ELF-1 (cell line): ENCODE measurements around the gene SLC4A1AP.

Source experiments
- DNase-seq: peaks from one replicate; pipeline ENCODE4 v3.0.0-alpha.2; 2016; ENCODE audit warnings: low read depth, low spot score

Gene SLC4A1AP

DNA sequence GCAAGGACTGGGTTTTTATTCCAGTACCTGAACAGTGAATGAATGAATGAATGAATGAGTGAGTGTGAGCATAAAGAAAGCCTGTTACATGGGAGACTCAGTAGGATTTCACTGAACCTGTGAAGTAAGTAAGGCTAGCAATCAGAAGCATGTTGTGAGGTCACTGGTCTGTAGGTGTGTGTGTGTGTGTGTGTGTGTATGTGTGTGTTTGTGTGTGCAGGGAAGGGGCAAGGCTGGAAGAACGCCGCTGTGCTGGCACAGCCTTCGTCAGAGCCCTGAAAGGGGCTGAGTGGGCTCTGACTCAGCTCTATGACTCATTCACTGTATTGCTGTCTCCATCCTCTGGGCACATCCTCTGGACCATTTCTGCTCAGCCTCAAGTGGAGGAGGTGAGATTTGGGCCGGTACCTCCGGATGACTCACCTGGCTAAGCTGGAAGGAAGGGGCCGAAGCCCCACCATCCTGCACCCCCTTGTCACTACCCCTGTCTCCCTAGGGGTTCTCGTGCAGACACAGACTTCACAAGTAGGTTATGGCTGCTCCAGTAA lies 56.4 kb downstream of the SLC4A1AP start:
- DNase-seq: peak; percentile 36

DNA sequence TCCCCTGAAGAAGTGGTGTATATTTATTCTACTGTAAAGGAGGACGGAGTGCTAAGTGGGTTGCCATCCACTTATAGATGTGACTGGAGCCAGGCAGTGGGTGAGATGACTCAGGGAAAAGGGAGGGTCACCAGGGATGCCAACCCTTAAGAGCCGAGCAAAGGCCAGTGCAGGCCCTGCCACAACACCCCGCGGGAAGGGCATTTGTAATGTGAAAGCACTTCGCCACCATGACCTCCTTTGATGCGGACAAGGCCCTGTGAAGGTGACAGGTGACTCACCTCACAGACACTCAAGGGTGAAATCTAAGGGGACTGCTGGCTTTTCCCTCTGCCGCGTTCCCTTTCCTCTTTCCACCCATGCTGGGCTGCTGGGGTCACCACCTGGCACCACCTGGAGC lies 57.6 kb downstream of the SLC4A1AP start:
- no peak for DNase-seq

DNA sequence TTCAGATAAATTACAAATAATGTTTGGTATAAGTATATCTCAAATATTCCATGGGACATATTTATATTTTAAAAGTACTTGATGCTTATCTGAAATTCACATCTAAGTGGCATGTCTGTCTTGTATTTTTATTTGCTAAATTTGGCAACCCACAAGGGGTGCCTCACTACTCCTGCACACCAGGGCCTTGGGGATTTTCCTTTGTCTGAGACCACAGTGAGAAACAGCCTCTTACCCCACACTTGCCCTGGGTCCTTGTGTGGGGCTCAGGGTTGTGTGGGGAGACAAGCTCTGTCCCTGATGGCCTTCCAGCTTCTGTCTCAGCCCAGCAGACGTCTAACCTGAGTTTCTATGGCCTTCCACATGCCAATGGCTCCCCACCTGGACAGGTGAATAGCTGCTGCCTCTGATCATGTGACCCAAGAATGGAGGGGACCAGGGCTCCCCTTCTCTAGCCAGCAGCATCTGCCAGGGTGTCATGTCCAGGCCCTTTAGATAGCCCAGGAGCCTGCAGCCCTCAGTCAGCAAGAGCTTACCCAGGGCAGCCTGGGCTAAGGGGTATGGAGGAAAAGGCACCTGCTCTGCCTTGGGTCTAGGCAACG lies 58.3 kb downstream of the SLC4A1AP start:
- no peak for DNase-seq

DNA sequence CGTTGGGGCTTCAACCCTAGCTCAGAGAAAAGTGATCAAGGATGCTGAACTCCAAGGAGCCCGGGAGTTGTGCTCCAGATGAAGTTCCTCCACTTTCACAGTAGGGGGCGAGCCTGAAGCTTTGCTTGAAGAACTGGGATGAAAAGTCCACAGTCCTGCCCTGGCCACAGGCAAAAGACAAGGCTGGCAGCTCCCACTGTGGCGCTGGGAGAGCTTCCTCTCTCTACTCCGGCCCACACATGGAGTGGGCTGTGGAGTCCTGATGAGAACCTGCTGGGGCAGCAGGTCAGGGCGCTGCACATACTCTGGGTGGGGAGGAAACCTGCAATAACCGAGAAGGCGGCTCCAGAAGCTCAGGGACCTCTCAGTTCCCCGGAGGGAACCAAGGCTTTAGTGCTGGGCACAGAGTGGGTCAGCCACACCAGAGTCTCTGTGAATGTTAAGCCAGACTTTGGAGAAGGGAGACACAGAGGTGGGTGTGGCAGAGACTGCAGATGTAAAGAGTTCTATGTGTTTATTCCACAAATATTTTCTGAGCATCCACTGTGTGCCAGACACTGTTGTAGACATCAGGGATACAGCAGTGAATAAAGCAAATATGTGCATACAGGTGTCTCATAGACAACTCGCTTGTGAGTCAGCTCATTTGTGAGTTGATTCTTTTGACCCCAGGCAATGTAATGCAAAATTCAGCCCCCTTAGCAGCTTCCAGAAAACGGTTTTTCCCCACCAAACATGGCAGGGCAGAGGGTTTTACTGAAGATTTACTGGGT lies 59.9 kb downstream of the SLC4A1AP start:
- DNase-seq: peak; percentile 73

DNA sequence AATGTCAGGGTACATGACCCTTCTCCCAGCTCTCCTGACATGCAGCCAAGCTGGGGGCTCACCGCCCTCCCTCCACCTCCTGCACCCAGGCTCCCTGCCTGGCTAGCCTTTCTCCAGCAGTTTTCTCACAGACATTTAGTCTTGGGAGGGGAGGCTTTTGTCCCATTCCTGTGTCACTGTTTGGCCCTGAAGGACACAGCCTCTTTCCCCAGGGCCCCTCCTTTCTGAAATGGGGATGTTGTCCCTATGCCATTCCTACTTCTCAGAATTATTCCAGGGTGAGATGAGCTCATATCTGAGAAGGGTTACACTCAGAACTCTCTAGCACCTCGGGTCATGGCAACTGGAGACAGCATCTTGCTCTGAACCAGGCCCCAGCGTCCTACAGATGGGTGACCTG lies 60.5 kb downstream of the SLC4A1AP start:
- no peak for DNase-seq

DNA sequence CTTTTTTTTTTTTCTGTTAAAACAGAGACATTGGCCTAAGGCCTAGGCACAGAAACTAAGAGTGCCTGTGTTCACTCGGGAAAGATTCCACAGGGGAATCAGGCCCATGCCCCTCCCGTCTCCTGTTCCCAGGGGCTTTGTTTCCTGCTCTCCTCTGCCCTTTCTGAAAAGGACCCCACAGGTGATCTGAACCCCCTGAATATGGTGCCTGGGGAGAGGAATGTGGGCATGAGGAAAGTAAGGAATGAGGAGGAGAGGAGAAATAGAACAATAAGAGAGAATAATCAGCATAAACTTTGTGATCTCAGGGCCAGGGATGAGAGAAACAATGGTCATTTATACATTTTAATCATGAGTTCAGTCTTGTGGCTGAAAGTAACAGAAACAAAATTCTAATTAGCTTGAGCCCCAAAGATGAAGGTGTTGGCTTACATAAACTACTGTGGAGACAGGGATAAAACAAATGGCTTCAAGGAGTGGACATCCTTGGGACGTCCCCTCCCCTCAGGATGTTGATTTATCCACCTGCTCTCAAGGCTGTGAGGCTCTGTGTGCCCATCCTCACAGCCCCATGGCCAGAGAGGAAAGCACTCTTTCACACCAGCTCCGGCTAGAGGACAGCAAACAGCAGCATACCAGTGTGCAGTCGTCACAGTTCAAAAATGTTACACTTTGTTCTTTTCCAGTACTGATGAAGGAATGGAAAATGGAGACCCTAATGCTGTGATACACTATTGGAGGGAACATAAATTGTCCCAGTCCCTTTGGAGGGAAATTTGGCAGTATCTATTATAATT lies 61.4 kb downstream of the SLC4A1AP start:
- no peak for DNase-seq

DNA sequence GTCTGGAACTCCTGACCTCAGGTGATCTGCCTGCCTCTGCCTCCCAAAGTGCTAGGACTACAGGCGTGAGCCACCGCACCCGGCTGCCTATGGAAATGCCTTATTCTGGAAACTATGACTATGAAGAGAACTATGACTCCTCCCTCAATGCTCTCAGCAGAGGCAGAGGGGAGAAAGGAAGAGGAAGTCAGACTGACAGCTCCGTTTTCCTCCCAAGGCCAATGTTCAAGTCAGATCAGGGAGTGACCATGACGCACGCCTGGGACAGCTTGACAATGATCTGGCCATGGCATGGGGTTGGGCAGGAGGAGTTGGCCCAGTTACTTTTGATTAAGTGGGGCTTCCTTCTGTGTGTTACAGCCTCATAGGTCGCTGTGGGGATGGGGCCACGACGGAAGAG lies 63.6 kb downstream of the SLC4A1AP start:
- no peak for DNase-seq

DNA sequence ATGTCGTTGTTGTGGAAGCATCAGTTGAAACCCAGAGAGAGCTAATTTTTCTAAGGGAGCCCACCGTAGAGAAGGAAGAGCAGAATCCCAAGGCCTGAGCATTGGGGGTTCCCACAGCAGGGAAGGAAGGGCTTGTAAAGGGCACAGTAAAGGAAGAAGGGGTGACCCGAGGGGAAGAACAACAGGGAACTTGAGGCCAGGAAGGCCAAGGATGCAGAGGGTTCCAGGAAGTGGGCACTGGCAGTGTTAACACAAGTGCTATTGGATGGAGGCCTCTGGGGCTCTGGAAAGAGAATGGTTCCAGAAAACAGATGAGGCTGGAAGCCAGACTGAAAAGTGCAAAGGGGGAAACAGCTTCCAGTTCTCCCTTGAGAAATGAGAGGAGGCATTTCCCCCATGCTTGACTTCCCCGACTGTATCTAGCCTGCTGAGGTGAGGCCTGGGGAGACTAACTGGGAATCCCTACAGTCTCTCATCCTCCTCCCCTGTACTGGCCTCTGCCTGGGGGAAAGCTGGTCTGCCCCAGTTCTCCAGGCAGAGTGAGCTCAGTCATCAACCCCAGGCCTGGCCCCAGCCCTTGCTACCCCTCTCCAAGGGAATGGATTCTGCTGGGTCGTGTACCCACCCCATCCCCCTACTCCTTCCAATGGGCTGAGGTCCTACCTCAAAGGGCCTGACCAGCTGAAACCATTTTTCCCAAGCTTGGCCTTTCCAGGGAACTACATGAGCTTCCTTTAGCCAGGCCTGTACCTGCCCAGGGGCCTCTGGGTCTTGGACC lies 64.6 kb downstream of the SLC4A1AP start:
- no peak for DNase-seq

DNA sequence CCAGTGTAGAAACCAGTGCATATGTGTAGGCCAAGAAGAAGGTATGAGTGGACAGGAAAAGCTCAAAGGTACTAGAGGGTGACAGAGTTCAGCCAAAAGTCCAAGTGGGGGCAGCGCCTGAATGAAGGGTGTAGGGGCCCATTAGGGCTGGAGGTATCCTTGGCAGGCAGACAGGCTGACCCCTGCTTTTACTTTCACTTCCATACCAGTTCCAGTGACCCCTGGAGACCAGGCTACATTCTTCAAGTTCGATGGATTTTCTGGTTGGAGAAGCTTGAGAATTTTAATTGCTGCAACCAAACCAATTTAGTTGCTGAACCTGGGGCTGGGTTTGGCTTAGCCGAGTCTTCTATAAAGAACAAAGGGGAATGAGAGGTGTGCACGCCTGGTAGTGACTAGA lies 65.5 kb downstream of the SLC4A1AP start:
- no peak for DNase-seq

DNA sequence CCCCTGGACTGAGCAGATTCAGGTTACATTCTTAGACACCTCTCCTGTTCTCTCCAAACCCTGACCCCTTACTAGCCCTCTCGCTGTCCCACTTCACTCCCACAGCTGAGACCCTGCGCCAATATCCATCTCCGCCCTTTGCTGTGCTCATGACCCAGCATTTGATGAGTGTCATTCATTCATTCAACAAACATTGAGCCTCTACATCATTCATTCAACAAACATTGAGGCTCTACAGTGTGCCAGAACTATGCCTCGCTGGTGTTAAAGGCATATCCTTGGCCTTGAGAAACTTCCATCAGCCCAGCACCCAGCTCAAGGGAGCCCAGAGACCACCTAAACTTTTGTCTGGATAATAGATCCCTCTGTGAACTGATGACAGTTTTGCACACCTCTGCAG lies 65.9 kb downstream of the SLC4A1AP start:
- no peak for DNase-seq

DNA sequence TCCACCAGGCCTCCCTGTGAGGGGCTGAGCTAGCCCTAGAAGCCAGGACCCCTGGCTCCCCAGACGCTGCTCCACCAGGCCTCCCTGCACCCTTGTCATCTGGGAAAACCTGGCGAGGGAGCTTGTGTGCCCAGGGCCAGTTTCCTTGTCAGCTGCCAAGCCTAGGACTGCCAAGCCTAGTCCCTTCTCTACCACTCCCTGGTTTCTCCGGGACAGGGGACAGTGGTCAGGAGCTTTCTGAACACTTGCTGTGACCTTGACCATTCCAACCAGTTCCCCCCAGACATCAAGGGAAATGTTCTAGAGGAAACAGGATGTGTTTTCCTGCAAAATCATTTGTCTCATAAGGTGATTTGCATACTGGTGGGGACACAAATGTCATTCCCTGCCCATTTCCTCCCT lies 66.6 kb downstream of the SLC4A1AP start:
- no peak for DNase-seq

DNA sequence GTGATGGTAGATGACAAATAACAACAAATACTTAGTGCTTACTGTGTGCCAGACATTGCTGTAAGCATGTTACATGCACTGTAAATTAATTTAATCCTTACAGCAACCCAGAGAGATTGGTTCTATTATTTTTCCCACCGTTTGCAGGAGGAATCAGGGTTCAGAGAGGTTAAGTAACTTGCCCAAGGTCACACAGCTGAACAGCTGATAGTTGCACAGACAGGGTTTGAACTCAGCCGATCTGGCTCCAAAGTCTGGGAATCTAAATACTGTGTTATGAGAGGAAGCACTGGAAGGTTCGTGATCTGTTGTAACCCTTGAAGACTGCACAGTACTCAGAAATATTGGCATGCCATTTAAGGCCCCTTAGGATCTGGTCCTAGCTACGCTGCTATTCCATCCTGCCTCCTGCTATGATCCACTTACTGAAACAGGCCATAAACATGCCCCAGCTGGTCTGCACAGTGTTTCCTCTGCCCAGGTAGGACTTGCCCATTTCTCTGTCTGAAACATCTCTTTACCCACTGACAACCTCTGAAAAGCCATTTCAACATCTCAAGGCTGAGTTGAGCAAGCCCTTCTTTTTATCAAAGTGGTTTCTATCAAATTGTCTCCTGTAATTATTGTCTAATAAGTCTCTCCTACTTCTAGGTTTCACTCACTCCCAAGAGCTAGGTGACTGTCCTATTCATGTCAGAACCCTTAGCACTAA lies 67.4 kb downstream of the SLC4A1AP start:
- DNase-seq: no peak

DNA sequence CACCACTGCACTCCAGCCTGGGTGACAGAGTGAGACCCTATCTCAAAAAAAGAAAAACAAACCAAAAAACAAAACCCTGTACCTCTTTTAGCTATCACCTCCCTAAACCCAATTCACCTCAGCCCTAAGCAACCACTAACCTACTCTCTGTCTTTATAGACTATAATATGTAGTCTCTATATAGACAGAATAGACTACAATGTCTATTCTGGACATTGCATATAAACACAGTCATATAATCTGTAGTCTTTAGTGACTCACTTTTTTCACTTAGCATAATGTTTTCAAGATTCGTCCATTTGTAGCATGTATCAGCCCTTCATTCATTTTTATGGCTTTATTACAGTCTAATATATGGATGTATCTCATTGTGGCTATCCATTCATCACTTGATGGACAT lies 70.6 kb downstream of the SLC4A1AP start:
- no peak for DNase-seq

DNA sequence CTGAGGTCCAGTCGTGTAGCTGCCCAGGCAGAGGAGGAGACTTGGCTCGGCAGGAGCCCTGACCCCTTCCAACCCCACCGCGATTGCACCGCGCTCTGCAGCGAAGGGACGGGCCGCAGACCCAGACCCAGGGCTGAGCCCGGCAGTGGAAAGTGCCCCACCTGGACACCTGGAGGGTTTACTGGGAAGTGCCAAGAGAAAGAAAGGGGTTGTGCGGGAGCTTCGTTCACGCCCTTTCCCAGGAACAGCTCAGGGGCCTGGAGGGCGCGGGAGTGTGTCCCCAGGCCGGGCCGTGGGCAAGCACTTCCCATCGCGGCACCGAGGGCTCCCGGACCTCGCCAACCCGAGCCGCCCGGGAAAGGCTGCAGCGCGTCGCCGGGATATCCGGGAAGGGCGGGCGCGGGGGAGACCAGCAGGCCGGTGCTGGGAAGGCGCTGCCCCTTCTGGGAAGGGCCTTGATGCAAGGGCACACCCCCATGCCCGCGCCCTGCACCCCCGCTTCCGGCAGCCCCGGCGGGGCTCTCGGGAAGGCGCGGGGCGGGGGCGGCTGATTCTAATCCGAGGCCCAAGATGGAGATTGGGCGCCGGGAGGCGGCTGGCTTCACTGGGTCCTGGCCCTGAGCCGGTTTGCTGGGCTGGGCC lies 71.7 kb downstream of the SLC4A1AP start:
- DNase-seq: peak; percentile 63

DNA sequence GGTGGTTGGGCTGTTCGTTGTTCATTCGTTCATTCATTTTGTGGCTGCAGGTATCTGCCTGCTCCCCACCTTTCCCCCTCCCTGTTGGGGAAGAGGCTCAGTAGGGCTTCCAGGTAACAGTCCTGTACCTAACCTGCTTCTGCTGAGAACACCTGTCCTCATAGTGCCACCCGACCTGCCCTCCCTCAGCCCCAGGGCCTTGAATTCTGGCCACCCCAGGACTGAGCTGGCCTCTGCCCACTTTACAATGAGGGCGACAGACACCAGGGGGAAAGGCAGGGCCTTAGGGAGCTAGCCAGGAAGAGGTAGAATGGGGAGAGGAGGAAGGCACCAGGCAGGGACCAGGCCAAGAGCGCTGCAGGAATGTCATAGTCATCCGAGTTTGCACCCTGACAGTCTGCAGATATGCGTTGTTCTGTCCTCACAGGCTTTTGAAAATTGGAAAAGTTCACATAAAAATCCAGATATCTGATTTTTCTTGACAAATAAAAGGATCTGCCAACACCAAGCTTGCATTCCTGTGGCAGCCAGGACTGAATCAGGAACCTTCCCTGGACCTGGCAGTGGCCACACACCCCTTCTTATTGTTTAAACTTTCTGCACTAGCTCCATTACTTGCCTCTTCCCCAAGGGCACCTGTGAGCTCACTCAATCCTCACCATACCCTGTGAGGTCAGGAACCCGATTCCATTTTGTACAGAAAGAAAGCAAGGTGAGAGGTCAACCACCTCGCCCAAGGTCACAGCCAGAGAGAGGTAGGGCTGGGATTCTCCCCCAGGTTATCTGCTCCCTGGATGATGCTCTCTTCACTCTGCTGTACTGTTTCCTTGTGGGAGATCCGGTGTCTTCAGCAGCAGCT lies 72.6 kb downstream of the SLC4A1AP start:
- DNase-seq: no peak

DNA sequence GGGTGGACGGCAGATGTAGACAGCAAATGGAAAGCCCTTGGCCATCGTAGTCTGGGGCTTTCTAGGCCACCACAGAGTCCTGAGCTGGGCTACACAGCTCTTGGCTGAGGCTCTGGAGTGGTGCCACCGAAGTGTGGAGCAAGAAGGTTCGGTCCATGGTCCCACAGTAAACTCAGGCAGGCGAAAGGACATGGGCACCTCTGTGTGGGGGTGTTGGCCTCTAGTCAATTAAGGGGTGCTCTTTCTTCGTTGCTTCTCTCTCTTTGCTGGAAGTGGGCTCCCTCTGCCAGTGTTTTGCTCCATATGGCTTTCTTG lies 73.2 kb downstream of the SLC4A1AP start:
- no peak for DNase-seq

DNA sequence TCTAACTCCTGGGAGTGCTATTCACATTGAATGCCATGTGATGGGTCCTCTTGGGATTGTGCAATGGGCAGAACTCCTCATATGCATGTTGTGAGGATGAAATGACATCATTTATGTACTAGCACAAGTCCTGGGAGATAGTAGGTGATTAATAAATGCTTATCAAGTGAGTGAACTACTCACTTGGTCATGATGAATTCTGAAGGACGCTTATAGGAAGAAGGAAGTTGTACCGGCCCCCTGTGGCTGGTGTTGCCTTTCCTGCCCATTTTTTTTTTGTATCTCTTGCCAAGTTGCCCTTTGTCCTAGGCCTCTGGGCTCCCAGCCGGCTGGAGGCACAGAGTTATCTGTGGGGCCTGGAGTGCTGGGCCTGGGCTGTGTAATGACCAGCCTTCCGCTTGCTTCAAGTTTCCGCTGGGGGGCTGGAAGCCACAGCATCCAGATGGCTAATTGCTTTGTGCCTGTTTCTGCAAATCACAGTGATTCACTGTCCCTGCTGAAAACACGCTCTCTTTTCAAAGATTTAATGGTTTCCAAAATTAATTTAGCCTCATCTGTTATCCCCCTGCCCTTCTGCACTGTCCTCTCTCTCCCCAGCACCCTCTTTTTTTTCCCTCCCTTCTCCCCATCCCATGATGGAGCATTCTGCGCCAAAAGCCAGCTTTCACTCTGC lies 74.1 kb downstream of the SLC4A1AP start:
- DNase-seq: no peak

DNA sequence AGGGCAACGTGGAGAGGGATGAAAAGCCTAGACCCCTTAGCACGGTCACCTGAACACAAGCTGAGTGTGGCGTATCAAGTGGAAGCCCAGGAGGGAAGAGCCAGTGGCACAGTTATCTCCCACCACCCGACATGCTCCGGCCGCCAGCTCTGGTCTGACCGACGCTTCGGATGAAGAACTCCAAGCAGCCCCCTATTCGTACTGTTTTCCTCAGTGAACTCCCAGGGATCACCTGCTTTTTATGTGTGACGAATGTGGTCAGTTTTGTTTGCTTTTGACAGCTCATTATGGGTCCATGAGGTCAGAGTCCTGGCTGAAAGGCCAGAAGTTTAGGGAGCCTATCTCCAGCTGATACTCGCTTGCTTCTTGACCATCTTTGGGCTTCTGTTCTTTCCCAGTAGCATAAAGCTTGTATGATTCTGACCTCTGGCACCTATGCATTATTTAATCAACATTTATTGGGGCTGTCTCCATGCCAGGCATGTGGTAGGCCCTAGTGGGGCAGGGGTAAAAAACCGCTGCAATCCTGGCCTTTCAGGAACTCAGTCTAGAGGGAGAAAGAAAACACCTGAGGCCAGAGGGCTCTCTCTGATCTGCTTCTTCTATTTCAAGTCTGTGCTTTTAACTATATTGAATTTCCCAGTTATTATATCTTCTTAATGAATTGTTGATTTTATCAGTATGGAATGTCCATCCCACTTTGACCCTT lies 74.8 kb downstream of the SLC4A1AP start:
- DNase-seq: no peak

DNA sequence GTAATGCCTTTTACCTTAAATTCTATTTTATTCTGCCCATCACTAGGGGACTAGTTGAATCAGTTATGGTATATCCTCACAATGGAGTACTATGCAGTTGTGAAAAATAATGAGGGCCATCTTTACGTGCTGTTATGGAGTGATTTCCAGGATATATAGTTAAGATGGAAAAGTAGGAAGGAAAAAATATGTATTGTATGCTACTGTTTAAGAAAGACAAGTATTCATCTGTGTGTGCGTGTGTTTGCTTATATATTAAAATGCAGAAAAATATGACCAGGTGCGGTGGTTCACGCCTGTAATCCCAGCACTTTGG lies 75.3 kb downstream of the SLC4A1AP start:
- no peak for DNase-seq
